HepG2 (cell line): Measurements from ENCODE around the gene CDK5RAP2.

Experiments used
- CTCF ChIP-seq: sonication (generic); formaldehyde crosslinking; IDR thresholded peaks from 2 replicates; pipeline ENCODE4 v1.5.0; 2020; ENCODE audit warnings: mild to moderate bottlenecking, missing genetic modification reagents, moderate library complexity
- GTF2F1 ChIP-seq: fragments of 150-350 bp; IDR thresholded peaks from 2 replicates; pipeline ENCODE4 v1.6.1; 2014; ENCODE audit warnings: low read length
- JUN ChIP-seq: sonication (generic); formaldehyde crosslinking; IDR thresholded peaks from 2 replicates; pipeline ENCODE4 v1.4.0; 2020; ENCODE audit warnings: mild to moderate bottlenecking, missing genetic modification reagents
- MYNN ChIP-seq: sonication (generic); formaldehyde crosslinking; IDR thresholded peaks from 2 replicates; pipeline ENCODE4 v1.4.0; 2020; ENCODE audit warnings: mild to moderate bottlenecking, low read depth, missing genetic modification reagents
- POLR2A ChIP-seq, 2 experiments: IDR thresholded peaks; 2 replicates each; pipeline ENCODE4 v1.6.1; 2011; ENCODE audit warnings: low read depth in 2 of 2, low read length in 2 of 2, mild to moderate bottlenecking in 1 of 2, moderate library complexity in 1 of 2; ENCODE audit not compliant: insufficient read depth in 1 of 2
- SP1 ChIP-seq, 2 experiments: fragments of 450-650 bp in 1 of 2; sonication (generic) in 1 of 2; formaldehyde crosslinking in 1 of 2; IDR thresholded peaks; 2 replicates each; pipeline versions ENCODE4 v1.4.0 to v1.6.1; 2016 to 2020; ENCODE audit warnings: missing genetic modification reagents in 1 of 2
- ZBTB40 ChIP-seq, 2 experiments: fragments of 450-650 bp in 1 of 2; sonication (generic) in 1 of 2; formaldehyde crosslinking in 1 of 2; IDR thresholded peaks; 2 replicates each; pipeline versions ENCODE4 v1.6.1 to v1.8.0; 2016 to 2022; ENCODE audit warnings: antibody characterized with exemption in 1 of 2, mild to moderate bottlenecking in 1 of 2, missing genetic modification reagents in 1 of 2
- ZNF747 ChIP-seq: sonication (generic); formaldehyde crosslinking; IDR thresholded peaks from 2 replicates; pipeline ENCODE4 v1.8.1; 2023; ENCODE audit warnings: missing genetic modification reagents, mild to moderate bottlenecking, borderline replicate concordance
- TF ChIP-seq, protein P1 (sequence below): sonication (generic); formaldehyde crosslinking; IDR thresholded peaks from 2 replicates; pipeline ENCODE4 v1.4.0; 2020; ENCODE audit warnings: missing genetic modification reagents

DNA sequence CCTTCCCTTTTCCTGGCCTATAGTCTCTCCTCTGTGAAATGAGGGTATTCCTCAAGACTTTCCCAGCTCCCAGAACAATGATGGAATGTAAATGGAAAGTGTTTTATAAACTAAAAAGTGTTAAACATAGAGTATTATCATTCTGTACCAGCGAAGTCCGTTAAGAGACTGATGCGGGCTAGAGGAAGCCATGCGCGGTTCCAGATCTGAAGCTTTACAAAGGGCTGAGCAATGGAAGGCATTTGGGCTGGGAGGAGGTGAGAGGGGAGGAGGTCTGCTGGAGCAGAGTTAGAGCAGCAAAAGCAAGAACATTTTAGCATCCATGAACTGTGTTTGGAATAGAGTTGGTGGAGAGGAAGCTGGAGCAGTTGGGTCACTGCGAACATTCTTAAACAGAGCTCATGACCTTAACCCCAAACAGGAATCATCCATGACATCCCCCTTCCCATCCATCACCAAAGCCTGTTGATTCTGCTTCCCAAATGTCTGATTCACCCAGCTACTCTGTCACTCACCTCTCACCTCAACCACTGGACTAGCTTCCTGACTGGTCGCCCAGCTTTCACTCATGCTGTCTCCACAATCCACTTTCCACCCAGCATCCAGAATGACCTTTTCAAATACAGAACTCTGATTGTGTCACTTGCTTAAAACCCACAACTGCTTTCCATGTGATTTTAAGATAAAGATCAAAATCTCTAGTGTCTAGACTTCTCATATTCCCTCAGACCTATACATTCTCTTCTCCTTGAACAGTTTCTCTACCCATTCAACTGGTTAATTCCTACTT is 37.1 kb downstream of the CDK5RAP2 start:
- no peak for TF ChIP-seq CTCF
- TF ChIP-seq ZBTB40 (IDR thresholded peaks at IDR 0.05) = no peak
- no peak for TF ChIP-seq ZBTB40 (CRISPR knock-in tag; IDR thresholded peaks at IDR 0.05)
- TF ChIP-seq SP1 (IDR thresholded peaks at IDR 0.05) = no peak
- TF ChIP-seq SP1 (CRISPR knock-in tag; IDR thresholded peaks at IDR 0.05) = no peak
- TF ChIP-seq JUN = no peak
- TF ChIP-seq MYNN (CRISPR knock-in tag) = no peak
- TF ChIP-seq GTF2F1 = no peak
- no peak for TF ChIP-seq POLR2A (IDR thresholded peaks at IDR 0.05; ENCODE audit: insufficient read depth in 1 of 2, low read depth in 2 of 2, low read length in 2 of 2)
- no peak for TF ChIP-seq ZNF747
- TF ChIP-seq, protein P1, sequence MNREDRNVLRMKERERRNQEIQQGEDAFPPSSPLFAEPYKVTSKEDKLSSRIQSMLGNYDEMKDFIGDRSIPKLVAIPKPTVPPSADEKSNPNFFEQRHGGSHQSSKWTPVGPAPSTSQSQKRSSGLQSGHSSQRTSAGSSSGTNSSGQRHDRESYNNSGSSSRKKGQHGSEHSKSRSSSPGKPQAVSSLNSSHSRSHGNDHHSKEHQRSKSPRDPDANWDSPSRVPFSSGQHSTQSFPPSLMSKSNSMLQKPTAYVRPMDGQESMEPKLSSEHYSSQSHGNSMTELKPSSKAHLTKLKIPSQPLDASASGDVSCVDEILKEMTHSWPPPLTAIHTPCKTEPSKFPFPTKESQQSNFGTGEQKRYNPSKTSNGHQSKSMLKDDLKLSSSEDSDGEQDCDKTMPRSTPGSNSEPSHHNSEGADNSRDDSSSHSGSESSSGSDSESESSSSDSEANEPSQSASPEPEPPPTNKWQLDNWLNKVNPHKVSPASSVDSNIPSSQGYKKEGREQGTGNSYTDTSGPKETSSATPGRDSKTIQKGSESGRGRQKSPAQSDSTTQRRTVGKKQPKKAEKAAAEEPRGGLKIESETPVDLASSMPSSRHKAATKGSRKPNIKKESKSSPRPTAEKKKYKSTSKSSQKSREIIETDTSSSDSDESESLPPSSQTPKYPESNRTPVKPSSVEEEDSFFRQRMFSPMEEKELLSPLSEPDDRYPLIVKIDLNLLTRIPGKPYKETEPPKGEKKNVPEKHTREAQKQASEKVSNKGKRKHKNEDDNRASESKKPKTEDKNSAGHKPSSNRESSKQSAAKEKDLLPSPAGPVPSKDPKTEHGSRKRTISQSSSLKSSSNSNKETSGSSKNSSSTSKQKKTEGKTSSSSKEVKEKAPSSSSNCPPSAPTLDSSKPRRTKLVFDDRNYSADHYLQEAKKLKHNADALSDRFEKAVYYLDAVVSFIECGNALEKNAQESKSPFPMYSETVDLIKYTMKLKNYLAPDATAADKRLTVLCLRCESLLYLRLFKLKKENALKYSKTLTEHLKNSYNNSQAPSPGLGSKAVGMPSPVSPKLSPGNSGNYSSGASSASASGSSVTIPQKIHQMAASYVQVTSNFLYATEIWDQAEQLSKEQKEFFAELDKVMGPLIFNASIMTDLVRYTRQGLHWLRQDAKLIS = no peak
